ENCODE measurements around the gene PFDN2. TPM values are rescaled to one million over a fixed set of nuclear protein-coding genes. Genes with fewer than 3 reads are reported as not detected.

PFDN2 gene, protein sequence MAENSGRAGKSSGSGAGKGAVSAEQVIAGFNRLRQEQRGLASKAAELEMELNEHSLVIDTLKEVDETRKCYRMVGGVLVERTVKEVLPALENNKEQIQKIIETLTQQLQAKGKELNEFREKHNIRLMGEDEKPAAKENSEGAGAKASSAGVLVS
- total RNA-seq, result 36.3 and 83.5 TPM in 2 replicates

DNA sequence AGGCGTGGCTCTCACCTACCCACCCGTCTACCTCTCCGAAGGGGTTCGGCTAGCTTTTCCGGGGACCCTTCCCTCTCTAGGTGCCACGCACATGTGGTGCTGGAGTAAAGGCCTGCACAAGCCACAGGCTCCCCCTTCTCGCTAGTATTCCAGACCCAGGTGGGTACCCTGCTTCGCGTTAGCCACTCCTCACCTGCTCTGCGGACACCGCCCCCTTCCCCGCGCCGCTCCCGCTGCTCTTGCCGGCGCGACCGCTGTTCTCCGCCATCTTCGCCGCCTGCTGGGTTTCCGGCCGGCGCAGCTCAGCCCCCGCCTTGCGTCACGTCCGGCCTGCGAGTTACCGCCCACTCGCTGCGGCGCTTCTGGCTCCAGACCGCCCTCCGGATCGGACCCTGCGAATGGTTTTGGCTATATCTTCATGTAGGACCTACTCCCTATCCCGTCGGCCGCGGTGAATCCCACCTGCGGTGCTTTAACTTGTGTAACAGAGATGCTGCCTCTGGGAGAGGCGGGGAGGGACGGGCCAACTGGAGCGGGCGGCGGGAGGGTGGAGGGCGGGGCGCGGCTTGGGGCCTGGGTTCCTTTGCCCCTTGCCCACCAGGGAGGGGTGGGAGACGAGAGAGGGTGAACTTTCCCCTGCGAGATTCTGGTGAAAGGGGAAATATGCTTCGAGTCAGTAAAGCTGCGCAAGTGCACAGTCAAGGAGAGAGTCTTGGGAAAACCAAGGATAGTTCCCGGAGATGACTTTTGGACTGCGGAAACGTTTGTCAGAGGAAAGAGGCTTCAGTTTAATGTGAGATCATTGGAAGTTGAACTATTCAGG, at the start of gene PFDN2, which contains the start of gene NIT1:
Gene PFDN2, minus strand, starts transcription at position 279 of the 823 bp plus-strand sequence. Its CDS starts 11 bp downstream, at position 268.
Gene NIT1, plus strand, starts transcription at position 347 of the 823 bp plus-strand sequence. Its CDS starts 72 bp downstream, at position 419.

DNA sequence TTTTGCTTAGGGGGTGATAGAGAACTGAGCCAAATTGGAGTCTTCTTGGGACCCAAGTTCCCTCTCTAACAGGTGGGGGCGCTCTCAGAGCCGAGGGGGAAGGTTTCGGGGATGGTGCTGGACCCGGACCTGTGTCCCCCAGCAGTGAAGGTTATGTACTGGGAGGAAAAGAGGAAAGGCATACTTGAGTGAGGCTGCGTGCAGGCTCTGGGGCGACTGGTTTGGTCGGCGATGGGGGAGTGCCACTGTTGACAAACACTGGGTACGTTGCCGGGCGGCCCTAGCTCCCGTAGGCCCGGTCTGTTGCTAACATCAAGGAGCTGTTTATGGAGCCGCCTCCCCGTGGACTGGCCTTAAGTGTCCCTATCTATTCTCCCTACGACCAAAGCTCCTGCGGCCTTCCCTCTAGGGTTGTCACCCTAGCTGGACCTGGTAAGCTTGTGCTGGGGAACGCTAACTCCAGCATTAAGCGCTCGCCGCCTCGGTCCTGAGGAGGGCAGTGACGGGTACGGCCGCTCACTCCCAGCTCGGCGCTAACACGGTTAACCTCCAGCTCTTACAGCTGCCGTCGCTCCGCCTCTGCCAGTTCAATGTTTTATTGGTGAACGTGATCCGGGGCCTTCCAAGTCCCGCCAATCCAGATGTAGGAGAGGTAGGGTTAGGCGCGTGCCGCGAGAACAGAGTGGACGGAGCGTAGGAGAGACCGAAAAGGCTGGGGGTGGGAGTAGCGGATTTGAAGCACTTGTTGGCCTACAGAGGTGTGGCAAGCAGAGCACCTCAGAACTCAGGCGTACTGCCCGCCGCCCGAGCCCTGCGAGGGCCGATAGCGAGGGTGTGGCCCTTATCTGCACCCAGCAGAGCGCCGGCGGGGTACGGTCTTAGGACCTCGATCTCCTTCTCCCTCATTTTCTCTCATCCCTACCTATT, 48.2 kb upstream of the PFDN2 start, which contains the start of gene PPOX:
Gene PPOX, plus strand, starts transcription at position 685 of the 927 bp plus-strand sequence. CDS start 422 bp downstream, outside the sequence.

DNA sequence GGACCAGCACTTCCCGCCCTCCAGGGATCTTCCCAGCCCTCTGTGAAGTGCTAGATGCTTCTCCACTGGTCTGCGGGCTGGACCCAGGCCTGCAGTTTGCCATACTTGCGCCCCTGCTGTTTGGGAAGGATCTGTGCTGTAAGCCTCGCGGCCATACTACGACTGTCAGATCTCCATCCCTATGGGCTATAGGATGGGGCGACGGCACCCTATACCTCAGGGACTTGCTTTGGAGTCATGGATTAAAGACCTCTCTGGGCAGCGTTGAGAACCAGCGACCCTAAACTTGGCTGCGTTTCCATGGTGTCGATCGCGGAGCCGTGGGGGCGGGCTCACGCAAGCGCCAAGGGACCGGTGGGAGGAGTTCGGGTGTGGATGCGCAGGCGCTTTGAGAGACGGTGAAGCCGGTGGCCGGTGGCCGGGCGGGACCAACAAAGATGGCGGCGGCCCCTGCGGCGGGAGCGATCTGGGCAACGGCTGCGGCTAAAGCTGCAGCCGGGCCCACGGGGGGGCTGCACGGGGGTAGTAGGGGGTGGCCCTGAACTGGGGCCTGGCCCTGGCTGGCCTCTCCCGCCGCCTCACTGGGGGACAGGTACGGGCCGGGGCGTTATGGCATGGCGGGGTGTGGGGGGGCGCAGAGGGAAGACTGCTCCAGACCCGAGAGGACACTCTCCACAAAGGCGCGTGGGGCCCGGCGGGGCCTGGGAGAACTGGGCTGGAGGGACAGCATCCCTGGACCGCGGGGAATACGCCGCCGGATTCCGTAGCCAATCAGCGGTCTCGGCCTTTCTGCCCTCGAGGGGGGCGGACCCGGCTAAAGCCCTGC, 41.5 kb upstream of the PFDN2 start, which contains the start of gene USP21:
Gene USP21, plus strand, starts transcription at position 414 of the 826 bp plus-strand sequence. CDS start 1,141 bp downstream, outside the sequence.

DNA sequence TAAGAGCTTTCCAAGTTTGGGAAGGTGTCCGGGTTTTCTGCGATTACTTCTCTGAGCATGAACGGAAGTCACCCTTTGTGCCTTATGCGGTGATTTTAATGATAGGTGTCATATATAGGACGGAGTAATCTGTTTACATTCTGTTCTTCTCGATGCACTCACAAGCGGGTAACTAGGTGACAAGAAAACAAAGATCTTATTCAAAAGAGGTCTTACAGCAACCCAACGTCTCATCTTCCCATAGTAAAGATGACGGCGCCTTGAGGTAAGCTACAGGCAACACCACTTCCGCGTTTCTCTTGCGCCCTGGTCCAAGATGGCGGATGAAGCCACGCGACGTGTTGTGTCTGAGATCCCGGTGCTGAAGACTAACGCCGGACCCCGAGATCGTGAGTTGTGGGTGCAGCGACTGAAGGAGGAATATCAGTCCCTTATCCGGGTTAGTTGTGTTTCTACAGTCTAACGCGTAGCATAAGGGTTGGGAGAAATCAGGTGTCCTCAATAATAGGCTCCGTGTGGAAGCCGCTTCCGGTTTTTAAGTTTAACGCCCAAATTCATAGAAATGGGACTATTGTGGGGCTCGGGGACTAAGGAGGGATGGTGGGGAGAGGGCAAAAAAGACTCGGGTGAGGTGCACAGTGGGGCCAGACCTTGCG, 36.0 kb upstream of the PFDN2 start, which contains the start of gene UFC1:
Gene UFC1, plus strand, starts transcription at position 297 of the 656 bp plus-strand sequence. Its CDS starts 20 bp downstream, at position 317.

DNA sequence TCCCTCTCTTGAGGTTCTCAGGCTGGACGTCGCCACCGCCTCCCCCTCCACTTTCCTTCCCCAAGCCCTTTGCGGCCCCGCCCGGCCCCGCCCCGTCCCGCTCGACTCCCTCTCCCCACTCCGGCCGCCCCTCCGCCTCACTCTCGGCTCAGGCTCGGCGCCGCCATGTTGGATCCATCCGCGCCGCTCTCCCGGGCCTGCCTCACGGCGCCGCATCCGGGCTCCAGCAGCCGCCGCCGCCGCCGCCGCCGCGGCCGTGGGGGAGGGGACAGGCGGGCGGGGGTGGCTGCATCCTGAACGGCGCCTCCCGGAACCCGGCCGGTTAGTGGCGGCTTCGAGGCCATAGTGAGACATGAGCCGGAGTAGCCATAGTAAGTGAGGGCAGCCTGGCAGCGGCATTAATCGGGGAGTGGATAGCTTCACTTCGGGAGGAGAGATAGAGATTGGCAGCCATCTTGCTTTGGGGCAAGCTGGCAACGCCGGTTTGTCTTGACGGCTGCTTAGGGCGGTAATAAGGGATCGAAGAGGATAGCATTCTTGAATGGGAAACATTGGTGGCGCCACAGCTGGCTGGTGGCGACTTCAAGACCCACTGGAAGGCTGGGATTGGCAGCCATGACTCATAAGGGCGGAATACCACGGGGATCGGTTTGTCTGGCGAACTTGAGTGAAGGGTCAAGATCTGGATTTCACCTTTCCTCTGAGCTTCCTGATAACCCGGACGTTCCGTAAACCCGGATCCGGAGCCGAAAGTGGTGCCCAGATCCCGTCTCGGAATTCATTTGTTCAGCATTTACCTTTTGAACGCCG, 14.8 kb upstream of the PFDN2 start, which contains the start of gene DEDD:
Gene DEDD, minus strand, starts transcription at position 258 of the 810 bp plus-strand sequence. CDS start 8,205 bp downstream, outside the sequence.

DNA sequence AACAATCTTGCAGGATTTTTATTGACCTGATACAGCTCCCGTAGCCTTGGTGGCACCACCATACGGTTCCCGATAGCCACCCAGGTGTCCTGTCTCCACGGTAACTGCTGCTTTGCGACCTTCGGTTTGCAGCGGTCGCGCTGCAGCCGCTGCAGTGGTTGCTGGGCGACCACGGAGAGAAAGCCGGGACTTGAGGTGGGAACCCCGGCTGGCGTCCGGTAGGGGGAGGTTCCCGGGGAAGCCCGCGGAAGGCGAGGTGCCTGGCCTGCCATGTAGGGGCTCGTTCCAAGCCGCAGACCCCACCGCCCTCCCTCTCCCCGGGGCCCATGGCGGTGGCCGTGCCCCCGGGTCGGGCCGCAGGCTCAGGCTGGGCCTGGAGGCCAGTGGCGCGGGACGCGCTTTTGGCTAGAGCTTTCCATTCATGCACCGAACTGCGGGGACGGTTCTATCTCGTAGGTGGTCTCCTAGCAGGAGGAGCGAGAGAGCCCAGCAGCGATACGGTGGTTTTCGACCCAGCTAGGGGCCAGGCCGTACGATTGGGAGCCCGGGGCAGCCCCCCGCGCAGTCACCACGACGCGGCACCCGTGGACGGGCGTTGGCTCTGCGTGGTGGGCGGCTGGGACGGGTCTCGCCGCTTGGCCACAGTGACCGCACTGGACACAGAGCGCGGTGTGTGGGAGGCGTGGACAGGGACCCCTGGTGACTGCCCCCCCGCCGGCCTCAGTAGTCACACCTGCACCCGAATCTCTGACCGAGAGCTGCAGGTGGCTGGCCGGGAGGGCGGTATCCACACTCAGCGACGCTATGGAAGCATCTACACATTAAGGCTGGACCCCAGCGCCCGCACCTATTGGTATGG, 19.4 kb downstream of the PFDN2 start, which contains the start of gene KLHDC9:
Gene KLHDC9, plus strand, starts transcription at position 152 of the 859 bp plus-strand sequence. Its CDS starts 175 bp downstream, at position 327.

DNA sequence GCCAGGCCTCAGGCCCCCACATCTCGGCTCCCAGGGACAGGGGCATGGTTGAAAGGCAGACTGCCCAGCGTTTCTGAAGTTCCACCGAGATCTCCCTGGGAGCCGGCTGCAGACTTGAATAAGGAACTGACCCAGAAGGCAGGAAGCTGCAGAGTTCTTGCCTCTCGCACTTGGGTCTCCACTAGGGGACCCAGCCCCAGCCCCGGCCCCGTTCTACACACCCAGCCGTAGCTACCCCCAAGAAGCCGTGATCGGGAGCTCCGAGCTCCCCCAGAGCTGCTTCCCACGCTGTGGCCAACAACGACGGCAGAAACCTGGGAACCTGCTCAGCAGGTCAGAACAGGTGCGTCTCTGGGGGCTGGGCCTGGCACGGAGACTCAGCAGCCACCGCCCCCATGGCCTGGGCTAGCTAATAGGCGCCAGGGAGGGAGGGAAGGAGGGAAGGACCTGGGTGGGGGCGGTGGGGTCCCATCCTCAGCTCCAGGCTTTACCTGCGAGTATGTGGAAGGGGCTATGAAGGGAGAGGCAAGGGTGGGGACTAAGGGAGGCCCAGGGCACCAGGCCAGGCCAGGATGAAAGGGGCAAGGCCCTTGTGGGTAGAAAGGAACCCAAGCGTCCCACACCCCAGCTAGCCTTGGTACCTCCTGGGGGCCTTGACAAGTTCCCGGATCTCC, 28.4 kb downstream of the PFDN2 start, which contains the start of gene NECTIN4:
Gene NECTIN4, minus strand, starts transcription at position 308 of the 674 bp plus-strand sequence. Its CDS starts 262 bp downstream, at position 46.

DNA sequence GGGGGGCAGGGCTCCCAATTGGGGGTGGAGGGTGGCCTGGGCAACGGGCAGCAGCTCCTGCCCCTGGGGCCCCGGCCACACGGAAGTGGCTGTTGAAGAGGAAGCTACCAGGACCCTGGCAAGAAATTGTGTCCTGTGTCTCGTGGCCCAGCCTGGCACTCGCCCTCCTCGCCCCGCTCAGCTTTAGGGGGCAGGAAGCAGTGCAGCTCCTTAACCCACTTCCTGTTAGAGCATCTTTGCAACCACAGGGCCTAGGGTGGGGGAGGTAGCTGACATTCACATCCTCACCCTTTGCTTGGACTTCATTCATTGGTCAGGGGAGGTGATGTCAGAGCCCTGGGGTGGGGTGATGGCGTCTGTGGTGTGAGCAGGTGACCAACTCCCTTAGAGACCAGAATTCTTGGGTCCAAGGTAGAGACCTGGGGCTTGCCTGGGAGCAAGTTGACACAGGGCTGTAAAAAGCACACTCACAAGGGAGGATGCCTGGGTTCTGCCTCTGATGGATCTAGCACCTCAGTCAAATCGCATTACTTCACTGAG, 48.0 kb downstream of the PFDN2 start, which contains the start of gene ARHGAP30:
Gene ARHGAP30, minus strand, starts transcription at position 161 of the 540 bp plus-strand sequence. CDS start 267 bp downstream, outside the sequence.

Other genes with a start within 250 kb of the PFDN2 start
- not detected in 2 replicates for gene ITLN1, start 232.9 kb downstream of the PFDN2 start, total RNA-seq
- not detected in 2 replicates for gene ITLN2, start 163.2 kb downstream of the PFDN2 start, total RNA-seq
- 0.53 and 0.86 TPM in 2 replicates for gene F11R, start 96.9 kb downstream of the PFDN2 start, total RNA-seq
- gene TSTD1, start 79.1 kb downstream of the PFDN2 start, total RNA-seq, result 0.86 and 2.5 TPM in 2 replicates
- 65.7 and 69.8 TPM in 2 replicates for gene USF1, start 72.1 kb downstream of the PFDN2 start, total RNA-seq
- not detected in 2 replicates for gene ARHGAP30, start 48.1 kb downstream of the PFDN2 start, total RNA-seq
- gene NECTIN4, start 28.5 kb downstream of the PFDN2 start, total RNA-seq, result under 0.01 and 1.4 TPM in 2 replicates
- gene KLHDC9, start 19.7 kb downstream of the PFDN2 start, total RNA-seq, result 2.5 and 4.0 TPM in 2 replicates
- gene NIT1, start 68 bp upstream of the PFDN2 start, total RNA-seq, result 43.8 and 61.1 TPM in 2 replicates
- gene DEDD, start 14.6 kb upstream of the PFDN2 start, total RNA-seq, result 31.4 and 31.9 TPM in 2 replicates
- 90.9 and 113 TPM in 2 replicates for gene UFC1, start 35.9 kb upstream of the PFDN2 start, total RNA-seq
- gene USP21, start 41.5 kb upstream of the PFDN2 start, total RNA-seq, result 8.1 and 12.2 TPM in 2 replicates
- 12.4 and 32.0 TPM in 2 replicates for gene PPOX, start 48.4 kb upstream of the PFDN2 start, total RNA-seq
- gene B4GALT3, start 59.5 kb upstream of the PFDN2 start, total RNA-seq, result 36.0 and 42.1 TPM in 2 replicates
- gene ADAMTS4, start 81.0 kb upstream of the PFDN2 start, total RNA-seq, result 9.5 and 14.5 TPM in 2 replicates
- gene NDUFS2, start 84.3 kb upstream of the PFDN2 start, total RNA-seq, result 134 and 138 TPM in 2 replicates
- gene FCER1G, start 97.3 kb upstream of the PFDN2 start, total RNA-seq, result not detected in 2 replicates
- gene APOA2, start 105.6 kb upstream of the PFDN2 start, total RNA-seq, result not detected in 2 replicates
- 11.9 and 16.4 TPM in 2 replicates for gene TOMM40L, start 108.0 kb upstream of the PFDN2 start, total RNA-seq
- gene NR1I3, start 120.2 kb upstream of the PFDN2 start, total RNA-seq, result not detected in 2 replicates
- gene PCP4L1, start 140.7 kb upstream of the PFDN2 start, total RNA-seq, result not detected in 2 replicates
- gene MPZ, start 191.9 kb upstream of the PFDN2 start, total RNA-seq, result 3.5 and 20.9 TPM in 2 replicates
- 41.8 and 122 TPM in 2 replicates for gene SDHC, start 196.3 kb upstream of the PFDN2 start, total RNA-seq
- gene CFAP126, start 249.8 kb upstream of the PFDN2 start, total RNA-seq, result not detected in 2 replicates